HFFc6 (cell line): ENCODE measurements around the gene P4HTM. TPM values are rescaled to one million over a fixed set of nuclear protein-coding genes. Genes with fewer than 3 reads are reported as not detected.

Experiments used
- DNase-seq: peaks from one replicate; pipeline ENCODE4 v3.0.0-alpha.2; 2018
- H3K27ac Mint-ChIP-seq: 2 replicates; pipeline ENCODE4 v1.8.0; 2020; ENCODE audit warnings: mild to moderate bottlenecking, mixed read lengths
- H3K27me3 Mint-ChIP-seq: 2 replicates; pipeline ENCODE4 v1.8.0; 2021; ENCODE audit warnings: mild to moderate bottlenecking, moderate library complexity, mixed read lengths; ENCODE audit not compliant: insufficient read depth
- H3K36me3 Mint-ChIP-seq: 2 replicates; pipeline ENCODE4 v1.8.0; 2021; ENCODE audit warnings: low read depth, mixed read lengths
- H3K4me1 Mint-ChIP-seq: 2 replicates; pipeline ENCODE4 v1.8.0; 2020; ENCODE audit warnings: low read depth, mixed read lengths
- H3K4me3 Mint-ChIP-seq: 2 replicates; pipeline ENCODE4 v1.8.0; 2020; ENCODE audit warnings: mild to moderate bottlenecking, moderate library complexity, mixed read lengths
- H3K9me3 Mint-ChIP-seq: 2 replicates; pipeline ENCODE4 v1.8.0; 2020; ENCODE audit warnings: mild to moderate bottlenecking, mixed read lengths
- CTCF ChIP-seq: fragments of 200-600 bp; sonication (generic); IDR thresholded peaks from 2 replicates; pipeline ENCODE4 v1.5.0; 2021; ENCODE audit warnings: antibody characterized with exemption, mild to moderate bottlenecking
- total RNA-seq, 6 experiments: library from RNA; stranded (reverse); fragmentation: NEBNext Ultra II Directional; extraction: Animal tissue kit (Norgen Biotek cat#: 25700); gene quantifications; 2 replicates in 1 of 6; 3 replicates in 5 of 6; pipeline ENCODE4 v1.2.3, GENCODE V29; 2021

P4HTM gene
- total RNA-seq, 6 experiments from 2014 or later, result 29.1 to 41.4 (median 31.6) TPM

GRCh38 chr3:49023775-49024174 lies 33.7 kb downstream of the P4HTM start:
- TF ChIP-seq CTCF, result no peak
- no peaks in the 10 kb centered on the region for H3K9me3 Mint-ChIP-seq
- peaks cover 64% of the 10 kb centered on the region for H3K4me1 Mint-ChIP-seq
- no peak for DNase-seq
- H3K4me3 Mint-ChIP-seq, result peak overlapping the region; percentile 94
- H3K36me3 Mint-ChIP-seq, result peaks cover 58% of the 10 kb centered on the region
- H3K27me3 Mint-ChIP-seq, result peaks cover 10% of the 10 kb centered on the region
- peak overlapping the region; percentile 95 for H3K27ac Mint-ChIP-seq

GRCh38 chr3:49024449-49024848 lies 34.4 kb downstream of the P4HTM start:
- Mint-ChIP-seq H3K36me3 (peaks cover 62% of the 10 kb centered on the region), H3K9me3 (peaks cover 3% of the 10 kb centered on the region; the same call in 1 of the 2 replicates), H3K4me1 (peaks cover 71% of the 10 kb centered on the region), H3K27ac (no peak overlapping the region; the same call in 1 of the 2 replicates), H3K4me3 (no peak overlapping the region; the same call in 1 of the 2 replicates), H3K27me3 (peaks cover 15% of the 10 kb centered on the region)
- no peak for DNase-seq
- TF ChIP-seq CTCF, result no peak

- H3K36me3 Mint-ChIP-seq, result peaks cover 64% of the 10 kb centered on the region
- no peak for TF ChIP-seq CTCF
- peaks cover 15% of the 10 kb centered on the region for H3K27me3 Mint-ChIP-seq
- no peak for DNase-seq
- H3K9me3 Mint-ChIP-seq, result peaks cover 3% of the 10 kb centered on the region; the same call in 1 of the 2 replicates
- H3K27ac Mint-ChIP-seq, result peak overlapping the region; percentile 61
- peaks cover 68% of the 10 kb centered on the region for H3K4me1 Mint-ChIP-seq
- no peak overlapping the region; the same call in 1 of the 2 replicates for H3K4me3 Mint-ChIP-seq
These were observed 35.2 kb downstream of the P4HTM start for GRCh38 chr3:49025005-49025792.

GRCh38 chr3:49025793-49026520 lies 35.9 kb downstream of the P4HTM start:
- H3K4me3 Mint-ChIP-seq, result 0 out of 2 replicates have a peak overlapping the region, but pooled peaks have one; percentile 3
- peaks cover 3% of the 10 kb centered on the region; the same call in 1 of the 2 replicates for H3K9me3 Mint-ChIP-seq
- H3K36me3 Mint-ChIP-seq, result peaks cover 64% of the 10 kb centered on the region
- DNase-seq, result no peak
- H3K27me3 Mint-ChIP-seq, result peaks cover 15% of the 10 kb centered on the region
- no peak for TF ChIP-seq CTCF
- H3K27ac Mint-ChIP-seq, result peak overlapping the region; percentile 92
- H3K4me1 Mint-ChIP-seq, result peaks cover 66% of the 10 kb centered on the region

GRCh38 chr3:49026536-49026935 lies 36.5 kb downstream of the P4HTM start:
- peak overlapping the region; percentile 52; the same call in 1 of the 2 replicates for H3K4me3 Mint-ChIP-seq
- peaks cover 13% of the 10 kb centered on the region for H3K27me3 Mint-ChIP-seq
- peaks cover 3% of the 10 kb centered on the region; the same call in 1 of the 2 replicates for H3K9me3 Mint-ChIP-seq
- H3K4me1 Mint-ChIP-seq, result peaks cover 66% of the 10 kb centered on the region
- TF ChIP-seq CTCF, result no peak
- H3K36me3 Mint-ChIP-seq, result peaks cover 68% of the 10 kb centered on the region
- H3K27ac Mint-ChIP-seq, result peak overlapping the region; percentile 92
- no peak for DNase-seq
